Central memory CD8-positive, alpha-beta T cell (primary cell): ENCODE results near the gene SOX5.

Experiments
- ATAC-seq: fragments of 150-1000 bp; cut with Tn5 transposase; replicated peaks from 2 replicates; pipeline ENCODE4 v1.10.0; 2022; ENCODE audit warnings: mild to moderate bottlenecking, moderate FRiP score, moderate number of reproducible peaks; ENCODE audit not compliant: poor library complexity, severe bottlenecking; ENCODE audit errors: extremely low read depth
- DNase-seq, 2 donors: peaks; one replicate each; pipeline ENCODE4 v3.0.0; 2021; ENCODE audit warnings: low spot score in 2 of 2
- H3K27ac Mint-ChIP-seq: one replicate; pipeline ENCODE4 v1.8.0; 2022; ENCODE audit warnings: low read depth, mild to moderate bottlenecking, moderate library complexity, mixed read lengths
- H3K27me3 Mint-ChIP-seq: one replicate; pipeline ENCODE4 v1.8.0; 2022; ENCODE audit warnings: mixed read lengths
- H3K36me3 Mint-ChIP-seq: one replicate; pipeline ENCODE4 v1.8.0; 2022; ENCODE audit warnings: mild to moderate bottlenecking, moderate library complexity, mixed read lengths; ENCODE audit not compliant: insufficient read depth
- H3K4me1 Mint-ChIP-seq: one replicate; pipeline ENCODE4 v1.8.0; 2022; ENCODE audit warnings: mixed read lengths
- H3K4me3 Mint-ChIP-seq: one replicate; pipeline ENCODE4 v1.8.0; 2022; ENCODE audit warnings: mild to moderate bottlenecking, moderate library complexity, mixed read lengths
- H3K9me3 Mint-ChIP-seq: one replicate; pipeline ENCODE4 v1.8.0; 2022; ENCODE audit warnings: mixed read lengths

The SOX5 gene

GRCh38 chr12:23758608-23759007 is 190.9 kb downstream of the SOX5 start:
- Mint-ChIP-seq H3K27ac (no peak overlapping the region), H3K9me3 (peaks cover 8% of the 10 kb centered on the region), H3K27me3 (no peaks in the 10 kb centered on the region), H3K4me3 (no peak overlapping the region), H3K36me3 (peaks cover under 1% of the 10 kb centered on the region), H3K4me1 (no peaks in the 10 kb centered on the region)
- DNase-seq (no peak), ATAC-seq (no peak)

- H3K4me1 Mint-ChIP-seq = no peaks in the 10 kb centered on the region
- ATAC-seq (no peak), DNase-seq (no peak)
- H3K4me3 Mint-ChIP-seq = no peak overlapping the region
- no peaks in the 10 kb centered on the region for H3K27me3 Mint-ChIP-seq
- no peak overlapping the region for H3K27ac Mint-ChIP-seq
- H3K9me3 Mint-ChIP-seq = peaks cover 12% of the 10 kb centered on the region
- H3K36me3 Mint-ChIP-seq = peaks cover 2% of the 10 kb centered on the region
Measured at GRCh38 chr12:23757541-23757962, 191.9 kb downstream of the SOX5 start.

GRCh38 chr12:23756416-23756815 is 193.1 kb downstream of the SOX5 start:
- Mint-ChIP-seq H3K4me1 (no peaks in the 10 kb centered on the region), H3K9me3 (peaks cover 12% of the 10 kb centered on the region), H3K27ac (no peak overlapping the region), H3K36me3 (peaks cover 2% of the 10 kb centered on the region), H3K27me3 (no peaks in the 10 kb centered on the region), H3K4me3 (no peak overlapping the region)
- ATAC-seq (no peak), DNase-seq (no peak)

GRCh38 chr12:23753628-23754365 is 195.7 kb downstream of the SOX5 start:
- Mint-ChIP-seq H3K36me3 (peaks cover 2% of the 10 kb centered on the region), H3K4me1 (no peaks in the 10 kb centered on the region), H3K27me3 (no peaks in the 10 kb centered on the region), H3K4me3 (no peak overlapping the region), H3K9me3 (peaks cover 5% of the 10 kb centered on the region), H3K27ac (no peak overlapping the region)
- DNase-seq (no peak), ATAC-seq (no peak)

- Mint-ChIP-seq H3K4me3 (no peak overlapping the region), H3K4me1 (no peaks in the 10 kb centered on the region), H3K27ac (no peak overlapping the region), H3K36me3 (peaks cover 2% of the 10 kb centered on the region), H3K9me3 (peaks cover 10% of the 10 kb centered on the region), H3K27me3 (no peaks in the 10 kb centered on the region)
- ATAC-seq (no peak), DNase-seq (no peak)
Measured at GRCh38 chr12:23752245-23752644, 197.2 kb downstream of the SOX5 start.

- DNase-seq (no peak), ATAC-seq (no peak)
- Mint-ChIP-seq H3K27ac (no peak overlapping the region), H3K9me3 (peaks cover 14% of the 10 kb centered on the region), H3K27me3 (no peaks in the 10 kb centered on the region), H3K4me1 (no peaks in the 10 kb centered on the region), H3K4me3 (no peak overlapping the region), H3K36me3 (peaks cover 2% of the 10 kb centered on the region)
Measured at GRCh38 chr12:23751641-23752040, 197.8 kb downstream of the SOX5 start.

GRCh38 chr12:23750923-23751322 is 198.5 kb downstream of the SOX5 start:
- H3K4me3 Mint-ChIP-seq = no peak overlapping the region
- no peak for DNase-seq
- H3K27ac Mint-ChIP-seq = no peak overlapping the region
- H3K9me3 Mint-ChIP-seq = peaks cover 14% of the 10 kb centered on the region
- H3K36me3 Mint-ChIP-seq = peaks cover 2% of the 10 kb centered on the region
- no peak for ATAC-seq
- H3K4me1 Mint-ChIP-seq = no peaks in the 10 kb centered on the region
- H3K27me3 Mint-ChIP-seq = no peaks in the 10 kb centered on the region

- Mint-ChIP-seq H3K4me1 (no peaks in the 10 kb centered on the region), H3K27ac (no peak overlapping the region), H3K9me3 (peaks cover 19% of the 10 kb centered on the region), H3K27me3 (no peaks in the 10 kb centered on the region), H3K36me3 (no peaks in the 10 kb centered on the region), H3K4me3 (no peak overlapping the region)
- DNase-seq (no peak), ATAC-seq (no peak)
Measured at GRCh38 chr12:23744696-23745095, 204.8 kb downstream of the SOX5 start.

GRCh38 chr12:23742574-23742973 is 206.9 kb downstream of the SOX5 start:
- no peaks in the 10 kb centered on the region for H3K27me3 Mint-ChIP-seq
- ATAC-seq (no peak), DNase-seq (no peak)
- H3K27ac Mint-ChIP-seq = no peak overlapping the region
- H3K9me3 Mint-ChIP-seq = peaks cover 28% of the 10 kb centered on the region
- no peaks in the 10 kb centered on the region for H3K36me3 Mint-ChIP-seq
- no peaks in the 10 kb centered on the region for H3K4me1 Mint-ChIP-seq
- no peak overlapping the region for H3K4me3 Mint-ChIP-seq

- no peaks in the 10 kb centered on the region for H3K4me1 Mint-ChIP-seq
- H3K9me3 Mint-ChIP-seq = peaks cover 11% of the 10 kb centered on the region
- no peak overlapping the region for H3K4me3 Mint-ChIP-seq
- ATAC-seq = no peak
- DNase-seq = no peak
- no peaks in the 10 kb centered on the region for H3K27me3 Mint-ChIP-seq
- H3K27ac Mint-ChIP-seq = no peak overlapping the region
- H3K36me3 Mint-ChIP-seq = no peaks in the 10 kb centered on the region
Measured at GRCh38 chr12:23731493-23731892, 218.0 kb downstream of the SOX5 start.

GRCh38 chr12:23731035-23731434 is 218.4 kb downstream of the SOX5 start:
- Mint-ChIP-seq H3K27ac (no peak overlapping the region), H3K4me3 (no peak overlapping the region), H3K4me1 (no peaks in the 10 kb centered on the region), H3K36me3 (no peaks in the 10 kb centered on the region), H3K9me3 (peaks cover 11% of the 10 kb centered on the region), H3K27me3 (no peaks in the 10 kb centered on the region)
- ATAC-seq (no peak), DNase-seq (no peak)

GRCh38 chr12:23729359-23729758 is 220.1 kb downstream of the SOX5 start:
- H3K36me3 Mint-ChIP-seq = no peaks in the 10 kb centered on the region
- H3K4me1 Mint-ChIP-seq = no peaks in the 10 kb centered on the region
- no peaks in the 10 kb centered on the region for H3K27me3 Mint-ChIP-seq
- H3K9me3 Mint-ChIP-seq = peaks cover 6% of the 10 kb centered on the region
- DNase-seq = no peak
- ATAC-seq = no peak
- no peak overlapping the region for H3K4me3 Mint-ChIP-seq
- H3K27ac Mint-ChIP-seq = no peak overlapping the region

GRCh38 chr12:23726646-23727045 is 222.8 kb downstream of the SOX5 start:
- no peak for ATAC-seq
- H3K9me3 Mint-ChIP-seq = peaks cover 16% of the 10 kb centered on the region
- H3K4me1 Mint-ChIP-seq = no peaks in the 10 kb centered on the region
- no peak for DNase-seq
- H3K27me3 Mint-ChIP-seq = no peaks in the 10 kb centered on the region
- no peak overlapping the region for H3K4me3 Mint-ChIP-seq
- H3K36me3 Mint-ChIP-seq = no peaks in the 10 kb centered on the region
- H3K27ac Mint-ChIP-seq = no peak overlapping the region
